WTC11 (cell line): ENCODE measurements around the gene ARFGAP2. TPM values are rescaled to one million over a fixed set of nuclear protein-coding genes. Genes with fewer than 3 reads are reported as not detected.
A peak's percentile ranks its signal among the peaks of the same experiment; 100 is the strongest.

Experiments used
- ATF1 ChIP-seq: sonication (generic); formaldehyde crosslinking; IDR thresholded peaks from 2 replicates; pipeline ENCODE4 v1.8.1; 2023; ENCODE audit warnings: mild to moderate bottlenecking, moderate library complexity, missing genetic modification reagents
- GRHL2 ChIP-seq: fragments of 250-450 bp; sonication (Bioruptor Pico); IDR thresholded peaks from 2 replicates; pipeline ENCODE4 v1.8.0; 2022; ENCODE audit warnings: mild to moderate bottlenecking, moderate library complexity; ENCODE audit not compliant: insufficient replicate concordance, severe bottlenecking
- JUN ChIP-seq: sonication (generic); formaldehyde crosslinking; IDR thresholded peaks from 2 replicates; pipeline ENCODE4 v1.8.0; 2023; ENCODE audit warnings: mild to moderate bottlenecking, missing genetic modification reagents
- NR1H2 ChIP-seq: sonication (generic); formaldehyde crosslinking; IDR thresholded peaks from 2 replicates; pipeline ENCODE4 v1.9.0; 2021; ENCODE audit warnings: mild to moderate bottlenecking, moderate library complexity, missing genetic modification reagents
- RORB ChIP-seq: fragments of 250-450 bp; sonication (Bioruptor Pico); IDR thresholded peaks from 2 replicates; pipeline ENCODE4 v1.9.0; 2021; ENCODE audit warnings: mild to moderate bottlenecking
- SMAD4 ChIP-seq: sonication (generic); formaldehyde crosslinking; IDR thresholded peaks from 2 replicates; pipeline ENCODE4 v1.8.0; 2022; ENCODE audit warnings: mild to moderate bottlenecking, missing genetic modification reagents
- TEAD1 ChIP-seq: sonication (generic); formaldehyde crosslinking; IDR thresholded peaks from 2 replicates; pipeline ENCODE4 v1.8.0; 2022; ENCODE audit warnings: mild to moderate bottlenecking, missing genetic modification reagents
- TEAD4 ChIP-seq: sonication (generic); formaldehyde crosslinking; IDR thresholded peaks from 2 replicates; pipeline ENCODE4 v1.8.0; 2022; ENCODE audit warnings: mild to moderate bottlenecking, missing genetic modification reagents
- ZNF232 ChIP-seq: sonication (generic); formaldehyde crosslinking; IDR thresholded peaks from 2 replicates; pipeline ENCODE4 v1.8.0; 2022; ENCODE audit warnings: mild to moderate bottlenecking, missing genetic modification reagents
- ZNF423 ChIP-seq: fragments of 250-450 bp; sonication (Bioruptor Pico); IDR thresholded peaks from 2 replicates; pipeline ENCODE4 v2.1.2; 2022; ENCODE audit warnings: mild to moderate bottlenecking, moderate library complexity
- total RNA-seq: library from RNA; stranded (reverse); gene quantifications from 3 replicates; pipeline ENCODE4 v1.2.3, GENCODE V29; 2021
- TF ChIP-seq, protein P1 (sequence below): fragments of 250-450 bp; sonication (Bioruptor Pico); conservative IDR thresholded peaks from 2 replicates; pipeline ENCODE4 v1.9.0; 2021; ENCODE audit warnings: mild to moderate bottlenecking
- TF ChIP-seq, protein P2 (sequence below): sonication (generic); formaldehyde crosslinking; IDR thresholded peaks from 2 replicates; pipeline ENCODE4 v1.8.0; 2022; ENCODE audit warnings: mild to moderate bottlenecking, missing genetic modification reagents
- TF ChIP-seq, protein P3 (sequence below): sonication (generic); formaldehyde crosslinking; IDR thresholded peaks from 2 replicates; pipeline ENCODE4 v1.8.1; 2023; ENCODE audit warnings: mild to moderate bottlenecking, missing genetic modification reagents, borderline replicate concordance
- TF ChIP-seq, protein P4 (sequence below): sonication (generic); formaldehyde crosslinking; IDR thresholded peaks from 2 replicates; pipeline ENCODE4 v1.8.0; 2022; ENCODE audit warnings: mild to moderate bottlenecking, missing genetic modification reagents
- TF ChIP-seq, protein P5 (sequence below): sonication (generic); formaldehyde crosslinking; IDR thresholded peaks from 2 replicates; pipeline ENCODE4 v1.8.1; 2023; ENCODE audit warnings: mild to moderate bottlenecking, missing genetic modification reagents, moderate library complexity
- TF ChIP-seq, protein P6 (sequence below): sonication (generic); formaldehyde crosslinking; IDR thresholded peaks from 2 replicates; pipeline ENCODE4 v1.8.1; 2023; ENCODE audit warnings: mild to moderate bottlenecking, missing genetic modification reagents
- TF ChIP-seq, protein P7 (sequence below): sonication (generic); formaldehyde crosslinking; IDR thresholded peaks from 2 replicates; pipeline ENCODE4 v1.8.0; 2023; ENCODE audit warnings: mild to moderate bottlenecking, missing genetic modification reagents
- TF ChIP-seq, protein P8 (sequence below): fragments of 250-450 bp; sonication (Bioruptor Pico); IDR thresholded peaks from 2 replicates; pipeline ENCODE4 v1.9.0; 2021; ENCODE audit warnings: mild to moderate bottlenecking
- TF ChIP-seq, protein P9 (sequence below): fragments of 250-450 bp; sonication (Bioruptor Pico); IDR thresholded peaks from 2 replicates; pipeline ENCODE4 v1.9.0; 2021; ENCODE audit warnings: moderate library complexity, mild to moderate bottlenecking, inconsistent platforms, borderline replicate concordance

ARFGAP2 gene
- total RNA-seq, 1 experiment from 2014 or later: 73.0 TPM

DNA sequence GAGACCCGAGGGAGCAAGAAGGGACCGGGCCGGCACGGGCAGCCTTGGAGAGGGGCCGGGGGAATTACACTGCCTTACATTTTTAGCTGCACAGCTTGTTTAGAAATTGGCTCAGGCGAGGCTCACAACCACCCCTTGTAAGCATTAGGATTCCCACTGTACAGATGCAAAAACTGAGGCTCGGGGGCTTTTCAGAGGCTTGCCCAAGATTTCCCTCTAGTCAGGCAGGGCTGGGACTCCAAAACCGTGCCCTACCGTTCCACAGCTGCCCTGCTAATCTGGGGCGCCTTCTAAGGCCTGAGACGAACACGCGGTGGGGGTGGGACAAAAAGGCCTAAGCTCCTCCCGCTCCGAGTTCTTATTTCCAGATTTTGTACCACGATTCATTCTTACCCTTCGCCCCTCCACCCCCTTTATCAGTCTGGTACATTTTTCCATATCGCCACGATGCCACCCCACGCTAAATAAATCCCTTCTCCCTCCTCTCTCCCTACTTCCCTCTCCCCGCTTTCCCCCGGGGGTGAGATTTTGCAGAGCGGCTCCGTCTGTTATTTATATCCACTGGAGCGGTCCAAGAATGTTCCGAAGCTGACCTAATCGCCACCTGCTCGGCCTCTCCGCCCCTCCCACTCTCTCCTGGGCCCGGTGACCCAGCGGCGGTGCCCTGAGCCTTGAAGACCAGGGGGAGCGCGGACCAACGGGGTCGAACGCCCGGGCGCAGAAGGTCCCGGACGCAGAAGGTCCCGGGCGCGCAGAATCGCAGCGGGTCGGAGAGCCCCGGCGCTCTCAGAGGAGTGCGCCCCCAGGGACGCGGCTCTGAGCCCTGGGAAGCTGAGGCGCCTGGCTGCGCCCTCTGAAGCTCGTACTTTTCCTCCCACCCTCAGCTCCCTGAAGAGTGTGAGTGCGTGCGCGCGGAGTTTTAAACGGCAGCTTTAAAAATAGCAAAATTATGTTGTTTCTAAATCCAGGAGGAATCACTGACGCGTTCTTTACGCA lies 10.3 kb upstream of the ARFGAP2 start (continued):
- TF ChIP-seq, protein P1, sequence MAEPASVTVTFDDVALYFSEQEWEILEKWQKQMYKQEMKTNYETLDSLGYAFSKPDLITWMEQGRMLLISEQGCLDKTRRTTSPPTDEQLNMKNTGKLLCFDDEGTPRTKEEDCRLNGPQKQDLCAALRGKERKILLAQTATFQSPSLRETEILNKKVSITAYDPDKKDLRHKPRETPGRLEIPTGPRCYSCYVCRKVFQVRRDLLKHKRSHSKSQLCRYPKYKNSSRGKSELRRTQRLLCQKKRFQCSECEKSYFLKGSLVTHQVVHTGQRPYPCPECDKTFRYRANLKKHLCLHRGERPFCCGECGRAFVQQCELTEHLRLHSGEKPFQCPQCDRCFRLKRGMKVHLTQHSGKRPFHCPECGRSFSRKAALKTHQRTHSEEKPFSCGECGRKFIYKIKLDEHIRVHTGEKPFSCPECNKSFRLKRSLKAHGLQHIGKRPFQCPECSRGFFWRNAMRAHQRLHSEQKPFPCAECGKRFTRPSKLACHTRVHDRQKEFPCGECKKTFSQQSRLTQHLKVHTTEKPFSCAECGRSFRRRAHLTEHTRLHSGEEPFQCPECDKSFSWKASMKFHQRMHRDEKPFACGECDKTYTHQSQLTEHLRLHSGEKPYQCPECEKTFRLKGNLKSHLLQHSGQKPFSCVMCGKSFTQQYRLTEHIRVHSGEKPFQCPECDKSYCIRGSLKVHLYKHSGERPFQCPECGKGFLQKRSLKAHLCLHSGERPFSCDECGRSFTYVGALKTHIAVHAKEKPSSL: no peak
- TF ChIP-seq, protein P2, sequence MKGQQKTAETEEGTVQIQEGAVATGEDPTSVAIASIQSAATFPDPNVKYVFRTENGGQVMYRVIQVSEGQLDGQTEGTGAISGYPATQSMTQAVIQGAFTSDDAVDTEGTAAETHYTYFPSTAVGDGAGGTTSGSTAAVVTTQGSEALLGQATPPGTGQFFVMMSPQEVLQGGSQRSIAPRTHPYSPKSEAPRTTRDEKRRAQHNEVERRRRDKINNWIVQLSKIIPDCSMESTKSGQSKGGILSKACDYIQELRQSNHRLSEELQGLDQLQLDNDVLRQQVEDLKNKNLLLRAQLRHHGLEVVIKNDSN (CRISPR knock-in tag): no peak
- TF ChIP-seq ZNF232 (CRISPR knock-in tag) (no peak), ZNF423 (CRISPR knock-in tag) (peak; percentile 88), ATF1 (CRISPR knock-in tag) (no peak), GRHL2 (CRISPR knock-in tag) (no peak), JUN (CRISPR knock-in tag) (no peak), NR1H2 (no peak), TEAD1 (CRISPR knock-in tag) (no peak), SMAD4 (CRISPR knock-in tag) (no peak), TEAD4 (CRISPR knock-in tag) (no peak), RORB (no peak)
- TF ChIP-seq, protein P3, sequence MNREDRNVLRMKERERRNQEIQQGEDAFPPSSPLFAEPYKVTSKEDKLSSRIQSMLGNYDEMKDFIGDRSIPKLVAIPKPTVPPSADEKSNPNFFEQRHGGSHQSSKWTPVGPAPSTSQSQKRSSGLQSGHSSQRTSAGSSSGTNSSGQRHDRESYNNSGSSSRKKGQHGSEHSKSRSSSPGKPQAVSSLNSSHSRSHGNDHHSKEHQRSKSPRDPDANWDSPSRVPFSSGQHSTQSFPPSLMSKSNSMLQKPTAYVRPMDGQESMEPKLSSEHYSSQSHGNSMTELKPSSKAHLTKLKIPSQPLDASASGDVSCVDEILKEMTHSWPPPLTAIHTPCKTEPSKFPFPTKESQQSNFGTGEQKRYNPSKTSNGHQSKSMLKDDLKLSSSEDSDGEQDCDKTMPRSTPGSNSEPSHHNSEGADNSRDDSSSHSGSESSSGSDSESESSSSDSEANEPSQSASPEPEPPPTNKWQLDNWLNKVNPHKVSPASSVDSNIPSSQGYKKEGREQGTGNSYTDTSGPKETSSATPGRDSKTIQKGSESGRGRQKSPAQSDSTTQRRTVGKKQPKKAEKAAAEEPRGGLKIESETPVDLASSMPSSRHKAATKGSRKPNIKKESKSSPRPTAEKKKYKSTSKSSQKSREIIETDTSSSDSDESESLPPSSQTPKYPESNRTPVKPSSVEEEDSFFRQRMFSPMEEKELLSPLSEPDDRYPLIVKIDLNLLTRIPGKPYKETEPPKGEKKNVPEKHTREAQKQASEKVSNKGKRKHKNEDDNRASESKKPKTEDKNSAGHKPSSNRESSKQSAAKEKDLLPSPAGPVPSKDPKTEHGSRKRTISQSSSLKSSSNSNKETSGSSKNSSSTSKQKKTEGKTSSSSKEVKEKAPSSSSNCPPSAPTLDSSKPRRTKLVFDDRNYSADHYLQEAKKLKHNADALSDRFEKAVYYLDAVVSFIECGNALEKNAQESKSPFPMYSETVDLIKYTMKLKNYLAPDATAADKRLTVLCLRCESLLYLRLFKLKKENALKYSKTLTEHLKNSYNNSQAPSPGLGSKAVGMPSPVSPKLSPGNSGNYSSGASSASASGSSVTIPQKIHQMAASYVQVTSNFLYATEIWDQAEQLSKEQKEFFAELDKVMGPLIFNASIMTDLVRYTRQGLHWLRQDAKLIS (CRISPR knock-in tag): 0 out of 2 replicates have a peak, but pooled peaks have one; percentile 31
- TF ChIP-seq, protein P4, sequence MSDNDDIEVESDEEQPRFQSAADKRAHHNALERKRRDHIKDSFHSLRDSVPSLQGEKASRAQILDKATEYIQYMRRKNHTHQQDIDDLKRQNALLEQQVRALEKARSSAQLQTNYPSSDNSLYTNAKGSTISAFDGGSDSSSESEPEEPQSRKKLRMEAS (CRISPR knock-in tag): peak; percentile 69
- TF ChIP-seq, protein P5, sequence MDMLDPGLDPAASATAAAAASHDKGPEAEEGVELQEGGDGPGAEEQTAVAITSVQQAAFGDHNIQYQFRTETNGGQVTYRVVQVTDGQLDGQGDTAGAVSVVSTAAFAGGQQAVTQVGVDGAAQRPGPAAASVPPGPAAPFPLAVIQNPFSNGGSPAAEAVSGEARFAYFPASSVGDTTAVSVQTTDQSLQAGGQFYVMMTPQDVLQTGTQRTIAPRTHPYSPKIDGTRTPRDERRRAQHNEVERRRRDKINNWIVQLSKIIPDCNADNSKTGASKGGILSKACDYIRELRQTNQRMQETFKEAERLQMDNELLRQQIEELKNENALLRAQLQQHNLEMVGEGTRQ (CRISPR knock-in tag): no peak
- TF ChIP-seq, protein P6, sequence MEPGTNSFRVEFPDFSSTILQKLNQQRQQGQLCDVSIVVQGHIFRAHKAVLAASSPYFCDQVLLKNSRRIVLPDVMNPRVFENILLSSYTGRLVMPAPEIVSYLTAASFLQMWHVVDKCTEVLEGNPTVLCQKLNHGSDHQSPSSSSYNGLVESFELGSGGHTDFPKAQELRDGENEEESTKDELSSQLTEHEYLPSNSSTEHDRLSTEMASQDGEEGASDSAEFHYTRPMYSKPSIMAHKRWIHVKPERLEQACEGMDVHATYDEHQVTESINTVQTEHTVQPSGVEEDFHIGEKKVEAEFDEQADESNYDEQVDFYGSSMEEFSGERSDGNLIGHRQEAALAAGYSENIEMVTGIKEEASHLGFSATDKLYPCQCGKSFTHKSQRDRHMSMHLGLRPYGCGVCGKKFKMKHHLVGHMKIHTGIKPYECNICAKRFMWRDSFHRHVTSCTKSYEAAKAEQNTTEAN: no peak
- TF ChIP-seq, protein P7, sequence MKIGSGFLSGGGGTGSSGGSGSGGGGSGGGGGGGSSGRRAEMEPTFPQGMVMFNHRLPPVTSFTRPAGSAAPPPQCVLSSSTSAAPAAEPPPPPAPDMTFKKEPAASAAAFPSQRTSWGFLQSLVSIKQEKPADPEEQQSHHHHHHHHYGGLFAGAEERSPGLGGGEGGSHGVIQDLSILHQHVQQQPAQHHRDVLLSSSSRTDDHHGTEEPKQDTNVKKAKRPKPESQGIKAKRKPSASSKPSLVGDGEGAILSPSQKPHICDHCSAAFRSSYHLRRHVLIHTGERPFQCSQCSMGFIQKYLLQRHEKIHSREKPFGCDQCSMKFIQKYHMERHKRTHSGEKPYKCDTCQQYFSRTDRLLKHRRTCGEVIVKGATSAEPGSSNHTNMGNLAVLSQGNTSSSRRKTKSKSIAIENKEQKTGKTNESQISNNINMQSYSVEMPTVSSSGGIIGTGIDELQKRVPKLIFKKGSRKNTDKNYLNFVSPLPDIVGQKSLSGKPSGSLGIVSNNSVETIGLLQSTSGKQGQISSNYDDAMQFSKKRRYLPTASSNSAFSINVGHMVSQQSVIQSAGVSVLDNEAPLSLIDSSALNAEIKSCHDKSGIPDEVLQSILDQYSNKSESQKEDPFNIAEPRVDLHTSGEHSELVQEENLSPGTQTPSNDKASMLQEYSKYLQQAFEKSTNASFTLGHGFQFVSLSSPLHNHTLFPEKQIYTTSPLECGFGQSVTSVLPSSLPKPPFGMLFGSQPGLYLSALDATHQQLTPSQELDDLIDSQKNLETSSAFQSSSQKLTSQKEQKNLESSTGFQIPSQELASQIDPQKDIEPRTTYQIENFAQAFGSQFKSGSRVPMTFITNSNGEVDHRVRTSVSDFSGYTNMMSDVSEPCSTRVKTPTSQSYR: no peak
- TF ChIP-seq, protein P8, sequence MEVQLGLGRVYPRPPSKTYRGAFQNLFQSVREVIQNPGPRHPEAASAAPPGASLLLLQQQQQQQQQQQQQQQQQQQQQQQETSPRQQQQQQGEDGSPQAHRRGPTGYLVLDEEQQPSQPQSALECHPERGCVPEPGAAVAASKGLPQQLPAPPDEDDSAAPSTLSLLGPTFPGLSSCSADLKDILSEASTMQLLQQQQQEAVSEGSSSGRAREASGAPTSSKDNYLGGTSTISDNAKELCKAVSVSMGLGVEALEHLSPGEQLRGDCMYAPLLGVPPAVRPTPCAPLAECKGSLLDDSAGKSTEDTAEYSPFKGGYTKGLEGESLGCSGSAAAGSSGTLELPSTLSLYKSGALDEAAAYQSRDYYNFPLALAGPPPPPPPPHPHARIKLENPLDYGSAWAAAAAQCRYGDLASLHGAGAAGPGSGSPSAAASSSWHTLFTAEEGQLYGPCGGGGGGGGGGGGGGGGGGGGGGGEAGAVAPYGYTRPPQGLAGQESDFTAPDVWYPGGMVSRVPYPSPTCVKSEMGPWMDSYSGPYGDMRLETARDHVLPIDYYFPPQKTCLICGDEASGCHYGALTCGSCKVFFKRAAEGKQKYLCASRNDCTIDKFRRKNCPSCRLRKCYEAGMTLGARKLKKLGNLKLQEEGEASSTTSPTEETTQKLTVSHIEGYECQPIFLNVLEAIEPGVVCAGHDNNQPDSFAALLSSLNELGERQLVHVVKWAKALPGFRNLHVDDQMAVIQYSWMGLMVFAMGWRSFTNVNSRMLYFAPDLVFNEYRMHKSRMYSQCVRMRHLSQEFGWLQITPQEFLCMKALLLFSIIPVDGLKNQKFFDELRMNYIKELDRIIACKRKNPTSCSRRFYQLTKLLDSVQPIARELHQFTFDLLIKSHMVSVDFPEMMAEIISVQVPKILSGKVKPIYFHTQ (CRISPR knock-in tag): no peak
- TF ChIP-seq, protein P9, sequence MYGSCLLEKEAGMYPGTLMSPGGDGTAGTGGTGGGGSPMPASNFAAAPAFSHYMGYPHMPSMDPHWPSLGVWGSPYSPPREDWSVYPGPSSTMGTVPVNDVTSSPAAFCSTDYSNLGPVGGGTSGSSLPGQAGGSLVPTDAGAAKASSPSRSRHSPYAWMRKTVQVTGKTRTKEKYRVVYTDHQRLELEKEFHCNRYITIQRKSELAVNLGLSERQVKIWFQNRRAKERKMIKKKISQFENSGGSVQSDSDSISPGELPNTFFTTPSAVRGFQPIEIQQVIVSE (CRISPR knock-in tag): no peak
